NCI-H2081 treated with DMSO at 0.1 percent for 48 hours (cell line): ENCODE measurements around the gene CCDC194.

Source experiments
- DNase-seq: peaks from one replicate; lab custom pipeline; 2025; lab: John Stamatoyannopoulos, UW

The CCDC194 gene

DNA sequence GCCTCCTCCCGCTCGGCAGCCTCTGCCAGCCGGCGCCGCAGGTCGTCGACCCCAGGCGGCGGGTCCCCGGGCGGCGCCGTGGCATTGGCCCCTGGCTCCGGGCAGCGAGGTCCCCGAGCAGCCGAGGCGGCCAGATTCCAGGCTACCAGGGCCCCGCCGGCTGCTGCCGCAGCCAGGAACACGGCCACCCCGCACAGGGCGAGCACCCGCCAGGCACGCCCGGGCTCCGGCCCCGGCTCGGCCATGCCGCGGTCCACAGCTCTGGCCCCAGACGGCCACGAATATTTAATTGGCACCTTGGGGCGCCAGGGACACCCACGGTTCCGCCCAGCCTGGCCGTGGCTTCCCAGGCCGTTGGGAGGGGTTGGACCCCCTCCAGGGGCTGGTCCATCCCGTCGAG, at the start of gene CCDC194:
CCDC194 (minus strand) TSS at position 283 of the 400 bp plus-strand sequence; CDS start at position 245, 38 bp downstream.
- DNase-seq, result no peak

DNA sequence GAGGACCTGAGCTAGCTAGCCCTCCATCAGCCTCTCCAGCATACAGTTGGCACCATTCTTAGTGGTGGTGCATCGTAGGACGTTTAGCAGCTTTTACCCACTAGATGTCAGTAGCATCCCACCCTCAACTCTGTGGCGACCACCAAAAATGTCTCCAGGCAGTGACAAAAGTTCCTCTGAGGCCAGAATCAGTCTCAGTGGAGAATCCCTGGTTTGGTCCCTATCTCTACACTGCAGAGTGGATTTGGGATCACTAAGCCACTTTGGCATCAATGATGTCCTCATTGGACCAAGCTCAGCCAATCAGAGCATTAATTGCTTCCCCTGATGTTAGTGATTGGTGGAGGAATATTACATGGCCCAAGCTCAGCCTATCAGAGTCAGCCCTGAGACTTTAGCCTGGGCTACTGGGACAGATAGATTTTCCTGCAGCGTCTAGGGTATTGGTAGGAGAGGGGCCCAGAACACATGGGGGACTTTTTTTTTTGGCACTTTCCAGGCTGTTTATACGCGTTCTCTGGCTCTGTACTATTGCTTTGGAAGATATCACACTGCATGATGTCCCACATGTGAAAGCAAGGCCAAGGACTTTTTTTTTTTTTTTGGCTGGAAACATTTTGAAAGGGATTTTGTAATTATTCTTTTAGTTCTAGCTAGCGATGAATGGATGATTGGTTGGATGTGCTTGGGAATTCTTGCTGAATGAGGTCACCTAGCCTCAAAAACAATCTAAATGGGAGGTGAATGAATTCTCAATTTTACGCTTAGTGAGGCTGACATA, 47.4 kb upstream of the CCDC194 start:
- no peak for DNase-seq

- DNase-seq, result no peak
Observed at GRCh38 chr19:17436874-17437267, 42.9 kb upstream of the CCDC194 start.

DNA sequence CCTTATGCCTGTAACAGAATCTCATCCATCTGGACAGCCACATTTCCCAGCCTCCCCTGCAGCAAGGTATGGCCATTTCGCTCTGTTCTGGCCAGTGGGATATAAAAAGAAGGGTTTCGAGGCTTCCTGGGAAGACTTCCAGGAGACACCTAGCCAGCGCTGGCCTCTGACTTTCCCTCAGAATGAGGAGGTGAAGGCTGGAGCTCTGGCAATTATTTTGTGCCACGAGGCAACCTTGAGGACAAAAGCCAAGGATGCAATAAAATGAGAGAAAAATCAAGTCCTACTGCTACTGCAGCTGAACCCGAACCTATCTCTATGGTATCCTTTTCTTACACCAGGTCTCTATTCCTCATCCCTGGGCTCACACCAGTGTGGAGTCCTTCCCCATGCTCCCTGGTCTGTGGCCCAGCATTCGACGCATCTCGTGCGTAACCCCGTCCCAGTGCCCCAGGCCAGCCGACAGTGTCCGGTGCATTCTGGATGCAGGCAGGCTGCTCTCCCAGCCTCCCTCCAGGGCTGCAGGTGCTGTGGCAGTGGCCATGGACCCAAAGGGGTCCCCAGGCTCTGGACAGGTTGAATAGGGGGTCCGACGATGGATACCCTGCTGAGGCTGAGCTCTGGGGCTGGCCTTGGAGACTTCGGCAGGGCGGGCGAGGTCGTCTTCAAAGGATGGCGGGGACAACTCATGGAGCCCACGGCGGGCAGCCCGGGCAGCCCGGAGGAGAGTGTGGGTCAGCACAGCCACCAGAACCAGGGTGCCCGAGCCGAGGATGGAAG, 42.3 kb upstream of the CCDC194 start:
- DNase-seq, result no peak

- DNase-seq, result no peak
Observed at GRCh38 chr19:17435218-17435617, 41.2 kb upstream of the CCDC194 start.

- no peak for DNase-seq
Observed at GRCh38 chr19:17431417-17431816, 37.4 kb upstream of the CCDC194 start.

GRCh38 chr19:17429641-17430113, 35.7 kb upstream of the CCDC194 start:
- no peak for DNase-seq

GRCh38 chr19:17424743-17425365, 30.9 kb upstream of the CCDC194 start:
- no peak for DNase-seq

DNA sequence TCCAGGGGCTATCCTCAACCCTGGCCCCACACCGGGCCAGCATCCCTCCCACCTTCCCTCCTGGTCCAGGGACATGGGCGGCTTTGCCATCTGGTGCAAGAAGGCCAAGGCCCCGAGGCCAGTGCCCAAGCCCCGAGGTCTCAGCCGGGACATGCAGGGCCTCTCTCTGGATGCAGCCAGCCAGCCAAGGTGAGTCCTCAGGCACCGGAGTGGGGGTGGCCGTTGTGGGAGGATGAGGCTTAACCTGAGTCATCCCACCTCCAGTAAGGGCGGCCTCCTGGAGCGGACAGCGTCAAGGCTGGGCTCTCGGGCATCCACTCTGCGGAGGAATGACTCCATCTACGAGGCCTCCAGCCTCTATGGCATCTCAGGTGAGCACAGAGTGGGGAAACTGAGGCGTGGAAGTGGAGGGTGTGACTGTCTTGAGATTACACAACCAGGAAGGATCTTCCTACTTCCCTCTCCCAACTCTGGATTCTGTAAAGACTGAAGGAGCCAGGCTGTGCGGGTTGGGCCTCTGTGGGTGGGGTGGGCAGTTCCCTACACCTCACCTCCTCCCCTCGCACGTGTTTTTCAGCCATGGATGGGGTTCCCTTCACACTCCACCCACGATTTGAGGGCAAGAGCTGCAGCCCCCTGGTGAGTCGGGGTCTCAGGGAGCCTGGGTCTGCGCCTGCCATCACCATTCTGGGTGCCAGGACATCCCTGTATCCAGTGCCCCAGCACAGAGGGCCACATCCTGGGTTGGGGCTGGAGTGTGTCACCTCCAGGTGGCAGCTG, 29.6 kb upstream of the CCDC194 start:
- no peak for DNase-seq

GRCh38 chr19:17421942-17422341, 27.9 kb upstream of the CCDC194 start:
- no peak for DNase-seq

DNA sequence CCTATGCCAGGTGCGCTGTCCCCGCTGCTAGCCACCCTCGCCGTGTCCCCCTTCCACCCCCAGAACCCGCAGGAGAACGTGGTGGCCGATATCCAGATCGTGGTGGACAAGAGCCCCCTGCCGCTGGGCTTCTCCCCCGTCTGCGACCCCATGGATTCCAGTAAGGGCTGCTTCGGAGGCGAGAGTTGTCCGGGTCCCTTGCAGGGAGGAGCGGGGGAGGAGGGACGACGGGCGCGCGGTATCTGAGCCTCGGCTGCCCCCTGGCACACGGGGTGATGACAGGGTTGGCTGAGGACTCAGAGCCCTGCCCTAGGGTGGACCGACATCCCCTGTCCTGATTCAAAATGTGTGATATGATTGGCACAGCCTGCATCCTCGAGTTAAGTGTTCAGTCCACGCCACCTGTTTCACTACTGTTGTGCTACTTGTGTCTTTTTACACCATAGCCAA, 26.5 kb upstream of the CCDC194 start:
- no peak for DNase-seq

DNA sequence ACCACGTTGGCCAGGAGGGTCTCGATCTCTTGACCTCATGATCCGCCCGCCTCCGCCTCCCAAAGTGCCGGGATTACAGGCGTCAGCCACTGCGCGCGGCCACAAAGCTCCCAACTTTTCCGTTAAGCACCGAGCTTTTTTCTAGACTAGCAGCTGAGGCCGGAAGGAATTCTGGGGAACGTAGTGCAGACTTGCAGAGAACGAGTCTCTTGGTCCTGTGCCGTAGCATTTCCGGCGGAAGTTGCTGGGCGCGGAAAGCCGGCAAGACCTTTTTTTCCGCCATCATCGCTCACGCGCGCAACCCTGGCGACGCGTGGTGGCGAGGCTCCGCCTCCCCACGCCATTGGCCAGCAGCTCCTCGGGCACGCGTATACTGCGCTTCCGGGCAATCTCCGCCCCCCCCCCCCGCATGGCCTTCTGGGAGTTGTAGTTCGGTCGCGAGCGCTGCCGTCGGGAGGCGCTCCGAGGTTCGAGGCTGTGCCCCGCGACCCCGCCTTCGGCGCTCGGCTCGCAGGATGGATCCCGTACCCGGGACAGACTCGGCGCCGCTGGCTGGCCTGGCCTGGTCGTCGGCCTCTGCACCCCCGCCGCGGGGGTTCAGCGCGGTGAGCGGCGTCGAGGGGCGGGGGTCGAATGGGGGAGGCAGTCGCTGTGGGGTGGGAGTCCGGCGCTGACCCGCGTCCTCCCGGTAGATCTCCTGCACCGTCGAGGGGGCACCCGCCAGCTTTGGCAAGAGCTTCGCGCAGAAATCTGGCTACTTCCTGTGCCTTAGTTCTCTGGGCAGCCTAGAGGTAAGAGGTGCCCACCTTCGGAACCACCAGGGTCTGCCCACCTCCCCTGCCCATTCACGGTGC, 25.9 kb upstream of the CCDC194 start, which contains the start of gene MVB12A:
MVB12A (plus strand) TSS at position 427 of the 854 bp plus-strand sequence; CDS start at position 516, 89 bp downstream.
- DNase-seq, result peak; percentile 94

GRCh38 chr19:17419154-17419620, 25.2 kb upstream of the CCDC194 start:
- no peak for DNase-seq

GRCh38 chr19:17418710-17419109, 24.7 kb upstream of the CCDC194 start:
- no peak for DNase-seq

- no peak for DNase-seq
Observed at GRCh38 chr19:17415121-17415520, 21.1 kb upstream of the CCDC194 start.

DNA sequence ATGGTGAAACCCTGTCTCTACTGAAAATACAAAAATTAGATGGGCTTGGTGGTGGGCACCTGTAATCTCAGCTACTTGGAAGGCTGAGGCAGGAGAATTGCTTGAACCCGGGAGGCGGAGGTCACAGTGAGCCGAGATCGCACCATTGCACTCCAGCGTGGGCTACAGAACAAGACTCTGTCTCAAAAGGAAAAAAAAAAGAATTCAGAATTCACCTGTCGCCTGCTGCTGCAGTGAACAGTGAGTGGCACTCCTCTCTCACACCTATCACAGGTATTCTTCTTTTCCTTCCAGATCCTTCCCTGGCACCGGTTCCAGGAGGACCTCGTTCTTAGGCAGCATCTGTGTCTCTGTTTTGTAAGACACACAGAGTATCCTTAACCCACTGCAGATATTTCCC, 20.1 kb upstream of the CCDC194 start:
- no peak for DNase-seq

DNA sequence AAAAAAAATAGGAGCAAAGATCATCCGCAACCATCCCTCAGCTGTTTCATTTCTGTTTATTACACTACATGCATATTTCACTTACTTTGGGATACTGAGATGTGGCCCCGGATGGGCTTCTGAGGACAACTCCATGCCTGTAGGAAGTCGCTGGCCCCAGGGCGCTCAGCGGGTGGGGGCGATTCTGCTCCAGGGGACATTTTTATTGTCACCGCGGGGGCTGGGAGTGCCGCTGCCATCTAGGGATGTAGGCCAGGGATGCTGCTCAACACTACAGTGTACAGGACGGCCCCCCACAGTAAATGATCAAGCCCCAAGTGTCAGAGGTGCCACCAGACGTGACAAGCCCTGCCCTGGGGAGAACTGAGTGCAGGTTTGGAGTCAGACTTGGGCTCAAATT, 17.8 kb upstream of the CCDC194 start:
- DNase-seq, result no peak

- no peak for DNase-seq
Observed at GRCh38 chr19:17409990-17410389, 16.0 kb upstream of the CCDC194 start.

DNA sequence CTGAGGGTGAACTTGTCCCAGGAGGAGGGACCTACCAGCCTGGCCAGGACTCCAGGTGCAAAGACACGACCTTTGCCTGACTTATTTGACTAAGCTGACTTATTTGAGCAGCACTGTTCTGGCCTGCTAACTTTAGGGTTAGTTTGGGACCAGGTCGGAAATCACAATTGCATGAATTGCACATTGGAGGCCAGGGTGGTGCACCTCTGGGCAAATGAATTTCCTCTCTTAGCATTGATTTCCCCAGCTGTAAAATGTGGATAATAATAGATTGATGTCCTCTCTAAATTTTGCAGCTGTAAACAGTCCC, 12.8 kb upstream of the CCDC194 start:
- no peak for DNase-seq

DNA sequence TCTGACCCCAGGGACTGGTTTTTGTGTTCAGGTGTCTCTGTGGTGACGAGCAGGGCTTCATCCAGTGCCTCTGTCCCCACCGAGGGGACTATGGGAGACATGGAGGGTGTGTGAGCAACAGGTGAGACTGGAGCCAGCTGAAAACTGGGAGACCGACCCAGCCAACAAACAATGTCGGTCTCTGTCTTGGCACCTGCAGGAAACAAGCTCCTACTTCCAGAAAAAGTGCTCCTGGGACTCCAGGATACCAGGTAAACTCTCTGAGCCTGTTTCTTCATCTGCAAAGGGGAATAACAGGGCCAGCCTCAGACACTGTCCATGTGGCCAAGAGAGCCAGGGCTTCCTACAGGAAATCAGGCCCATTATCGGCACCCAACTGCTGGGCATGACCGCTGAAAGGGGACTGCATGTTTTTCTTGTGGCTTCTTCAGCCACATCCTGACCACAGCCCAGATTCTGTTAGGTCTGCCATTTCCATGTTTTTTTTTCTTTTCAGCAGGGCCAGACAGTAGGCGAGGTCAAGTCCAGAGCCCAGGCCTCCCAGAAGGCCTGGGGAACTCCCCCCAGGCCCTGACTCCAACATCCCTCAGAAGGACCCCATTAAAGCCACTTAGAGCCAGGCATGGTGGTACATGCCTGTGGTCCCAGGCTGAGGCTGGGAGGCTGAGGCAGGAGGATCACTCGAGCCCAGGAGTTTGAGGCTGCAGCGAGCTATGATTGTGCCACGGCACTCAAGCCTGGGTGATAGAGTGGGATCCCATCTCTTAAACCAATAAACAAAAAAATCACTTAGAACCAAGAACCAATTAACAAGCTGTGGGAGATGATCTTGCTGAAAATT, 12.3 kb upstream of the CCDC194 start:
- no peak for DNase-seq
